ENCODE results near the gene PILRA.

- TF ChIP-seq POLR2AphosphoS5 (IDR thresholded peaks at IDR 0.05) (no peak), CTCF (IDR thresholded peaks at IDR 0.05) (no peak), POLR2A (IDR thresholded peaks at IDR 0.05) (no peak), EP300 (IDR thresholded peaks at IDR 0.05) (no peak)
These were observed 46.5 kb downstream of the PILRA start for GRCh38 chr7:100419660-100420226.

Data from stomach (tissue), 4 donors.